Fibroblast of skin of right quadriceps (primary cell): ENCODE results near the gene HOPX.
A peak's percentile ranks its signal among the peaks of the same experiment; 100 is the strongest.
"Not testable (repeated sequence)": the region's sequence is repeated elsewhere in the genome, so short reads cannot be mapped to it uniquely, and the experiment has no call there.

Experiments used
- DNase-seq: peaks from one replicate; pipeline ENCODE4 v3.0.0-alpha.2; 2013

HOPX gene

GRCh38 chr4:56681158-56681852 is at the start of gene HOPX:
TSS of gene HOPX (minus strand) at chr4:56681296. CDS start at chr4:56657816, 23,480 bp downstream.
- DNase-seq = no peak

GRCh38 chr4:56730097-56730496 is 49.0 kb upstream of the HOPX start:
- DNase-seq = no peak

GRCh38 chr4:56728512-56728911 is 47.4 kb upstream of the HOPX start:
- DNase-seq = peak; percentile 93

- no peak for DNase-seq
Measured at GRCh38 chr4:56727150-56727549, 46.1 kb upstream of the HOPX start.

DNA sequence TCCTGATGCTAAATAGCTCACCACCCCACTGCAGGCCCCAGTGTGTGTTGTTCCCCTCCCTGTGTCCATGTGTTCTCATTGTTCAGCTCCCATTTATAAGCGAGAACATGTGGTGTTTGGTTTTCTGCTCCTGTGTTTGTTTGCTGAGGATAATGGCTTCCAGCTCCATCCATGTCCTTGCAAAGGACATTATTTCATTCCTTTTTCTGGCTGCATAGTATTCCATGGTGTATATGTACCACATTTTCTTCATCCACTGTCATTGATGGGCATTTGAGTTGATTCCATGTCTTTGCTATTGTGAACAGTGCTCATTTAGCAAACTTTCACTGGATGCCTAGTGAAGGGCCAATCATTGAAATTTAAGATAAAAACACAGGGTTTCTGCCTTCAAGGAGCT is 45.5 kb upstream of the HOPX start:
- not testable (repeated sequence) for DNase-seq

DNA sequence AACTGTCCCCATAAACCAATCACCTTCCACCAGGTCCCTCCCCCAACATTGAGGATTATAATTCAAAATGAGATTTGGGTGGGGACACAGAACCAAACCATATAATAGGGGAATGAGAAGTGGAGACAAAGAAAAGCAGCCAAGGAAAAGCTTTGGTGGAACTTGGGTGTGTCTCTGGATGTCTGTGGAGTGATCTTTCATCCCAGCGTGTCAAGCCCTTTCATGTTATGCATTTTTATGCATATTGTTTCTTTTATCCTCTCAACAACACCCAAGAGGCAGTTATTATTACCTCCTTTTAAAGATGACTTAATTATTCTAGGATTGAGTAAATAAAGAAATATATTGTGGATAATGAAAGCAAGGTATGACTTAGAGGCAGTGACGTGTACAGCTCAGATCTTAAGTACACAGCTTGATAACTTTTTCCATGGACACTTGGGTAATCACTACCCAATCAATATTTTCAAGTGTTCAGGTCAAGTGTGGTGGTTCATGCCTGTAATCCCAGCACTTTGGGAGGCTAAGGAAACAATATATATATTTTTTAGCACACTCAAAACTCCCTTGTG is 42.6 kb upstream of the HOPX start:
- no peak for DNase-seq

GRCh38 chr4:56723201-56723605 is 42.1 kb upstream of the HOPX start:
- no peak for DNase-seq

DNA sequence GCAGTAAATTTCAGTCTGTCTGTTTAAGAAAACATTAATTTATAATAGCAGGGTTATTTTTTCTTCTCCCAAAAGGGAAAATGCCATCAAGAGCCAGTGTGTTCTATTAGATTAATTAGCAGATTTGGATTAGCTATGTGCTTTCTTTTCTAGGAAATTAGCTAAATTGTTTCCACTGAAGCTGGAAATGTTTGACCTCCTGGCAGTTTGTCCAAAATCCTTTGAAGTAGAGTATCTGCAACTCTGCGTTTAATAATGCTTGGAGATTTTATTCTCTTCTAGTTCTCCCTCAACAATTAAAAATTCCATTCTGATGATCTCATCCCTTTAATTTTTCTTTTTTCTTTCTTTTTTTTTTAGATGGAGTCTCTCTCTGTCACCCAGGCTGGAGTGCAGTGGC is 27.1 kb upstream of the HOPX start:
- DNase-seq = no peak

GRCh38 chr4:56705966-56706365 is 24.9 kb upstream of the HOPX start:
- no peak for DNase-seq

- DNase-seq = no peak
Measured at GRCh38 chr4:56705334-56705733, 24.2 kb upstream of the HOPX start.

GRCh38 chr4:56704089-56704871 is 23.2 kb upstream of the HOPX start:
- no peak for DNase-seq

DNA sequence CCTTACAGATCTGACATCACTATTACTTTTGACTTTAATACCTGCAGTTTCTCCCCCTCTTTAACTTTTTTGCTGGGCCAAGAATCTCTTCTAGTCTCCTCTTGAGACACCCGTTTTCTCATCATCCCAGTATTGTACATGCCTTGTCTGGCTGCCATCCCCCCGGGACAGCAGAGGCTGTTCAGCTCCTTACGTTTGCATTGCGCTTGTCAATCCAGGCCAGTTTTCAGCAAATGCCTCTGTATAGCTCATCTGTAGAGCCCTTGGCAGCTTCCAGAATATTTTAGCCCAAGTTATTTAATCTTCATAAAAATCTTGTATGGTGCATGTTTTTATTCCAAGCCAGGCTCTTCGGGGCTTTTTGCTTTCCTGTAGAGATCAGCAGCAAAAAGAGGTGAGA is 22.3 kb upstream of the HOPX start:
- no peak for DNase-seq

DNA sequence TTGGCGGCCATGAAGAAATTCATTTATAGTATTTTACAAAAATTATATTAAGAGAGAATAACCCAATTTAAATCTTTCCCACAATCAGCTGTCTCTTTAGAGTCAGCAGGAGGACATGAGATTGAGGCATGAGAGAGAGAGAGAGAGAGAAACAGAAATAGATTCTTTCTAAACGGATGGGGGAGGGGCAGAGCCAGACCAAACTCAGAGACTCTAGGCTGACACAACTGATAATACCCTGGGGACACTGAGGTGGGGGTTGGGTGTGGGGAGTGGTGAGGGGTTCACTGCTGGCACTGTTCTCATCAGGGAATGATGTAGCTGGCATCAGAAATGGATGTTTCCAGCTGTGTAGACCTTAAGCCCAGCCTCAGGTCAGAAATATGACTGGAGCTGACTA is 20.5 kb upstream of the HOPX start:
- no peak for DNase-seq

DNA sequence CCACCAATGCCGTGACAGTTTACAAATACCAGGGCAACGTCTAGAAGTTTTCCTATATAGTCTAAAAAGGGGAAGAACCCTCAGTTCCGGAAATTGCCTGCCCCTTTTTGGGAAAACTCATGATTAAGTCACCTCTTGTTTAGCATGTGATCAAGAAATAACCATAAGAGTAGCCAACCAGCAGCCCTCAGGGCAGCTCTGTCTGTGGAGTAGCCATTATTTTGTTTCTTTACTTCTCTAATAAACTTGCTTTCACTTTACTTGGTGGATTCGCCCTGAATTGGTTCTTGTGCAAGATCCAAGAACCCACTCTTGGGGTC is 20.0 kb upstream of the HOPX start:
- DNase-seq = no peak

DNA sequence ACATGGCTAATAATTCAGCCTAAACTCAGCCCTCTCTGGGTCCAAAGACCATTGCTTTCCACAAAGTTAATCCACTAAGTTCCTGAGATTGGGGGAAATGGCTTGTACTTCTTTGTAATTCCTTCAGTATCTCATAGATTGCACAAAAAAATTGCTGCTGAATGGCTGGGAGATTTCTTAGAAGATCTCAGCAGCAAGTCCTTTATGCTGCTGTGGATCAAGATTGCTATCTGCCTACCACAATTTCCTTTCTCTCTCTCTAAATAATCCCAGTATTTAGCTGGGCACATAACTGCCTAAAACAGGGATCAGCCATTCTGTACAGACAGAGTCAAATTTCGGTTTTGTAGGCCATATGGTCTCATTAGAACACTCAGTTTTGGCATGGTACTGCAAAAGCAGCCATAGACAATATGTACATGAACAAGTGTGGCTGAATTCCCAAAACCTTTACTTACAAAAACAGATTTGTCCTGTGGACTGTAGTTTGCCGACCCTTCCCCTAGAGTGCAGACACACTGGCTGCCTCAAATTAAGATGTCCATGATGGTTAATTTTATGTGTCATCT is 18.5 kb upstream of the HOPX start:
- no peak for DNase-seq

GRCh38 chr4:56698329-56698728 is 17.2 kb upstream of the HOPX start:
- peak; percentile 19 for DNase-seq

GRCh38 chr4:56696056-56696455 is 15.0 kb upstream of the HOPX start:
- no peak for DNase-seq

GRCh38 chr4:56693476-56693875 is 12.4 kb upstream of the HOPX start:
- not testable (repeated sequence) for DNase-seq

- no peak for DNase-seq
Measured at GRCh38 chr4:56692576-56692975, 11.5 kb upstream of the HOPX start.

DNA sequence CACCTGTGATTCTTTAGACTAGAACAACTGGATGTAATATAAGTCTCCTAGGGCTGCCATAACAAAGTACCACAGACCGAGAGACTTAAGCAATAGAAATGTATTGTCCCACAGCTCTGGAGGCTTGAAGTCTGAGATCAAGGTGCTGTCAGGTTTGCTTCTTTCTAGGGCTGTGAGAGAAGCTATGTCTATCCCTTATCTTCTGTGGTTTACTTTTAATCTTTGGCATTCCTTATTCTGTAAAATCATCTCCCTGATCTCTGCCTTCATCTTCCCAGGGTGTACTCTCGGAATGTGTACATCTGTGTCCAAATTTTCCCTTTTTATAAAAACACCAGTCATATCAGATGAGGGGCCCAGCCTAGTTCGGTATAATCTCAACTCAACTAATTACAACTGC is 10.3 kb upstream of the HOPX start:
- no peak for DNase-seq

- DNase-seq = no peak
Measured at GRCh38 chr4:56690393-56690792, 9.3 kb upstream of the HOPX start.

GRCh38 chr4:56689201-56689969 is 8.3 kb upstream of the HOPX start:
- DNase-seq = peak; percentile 18

DNA sequence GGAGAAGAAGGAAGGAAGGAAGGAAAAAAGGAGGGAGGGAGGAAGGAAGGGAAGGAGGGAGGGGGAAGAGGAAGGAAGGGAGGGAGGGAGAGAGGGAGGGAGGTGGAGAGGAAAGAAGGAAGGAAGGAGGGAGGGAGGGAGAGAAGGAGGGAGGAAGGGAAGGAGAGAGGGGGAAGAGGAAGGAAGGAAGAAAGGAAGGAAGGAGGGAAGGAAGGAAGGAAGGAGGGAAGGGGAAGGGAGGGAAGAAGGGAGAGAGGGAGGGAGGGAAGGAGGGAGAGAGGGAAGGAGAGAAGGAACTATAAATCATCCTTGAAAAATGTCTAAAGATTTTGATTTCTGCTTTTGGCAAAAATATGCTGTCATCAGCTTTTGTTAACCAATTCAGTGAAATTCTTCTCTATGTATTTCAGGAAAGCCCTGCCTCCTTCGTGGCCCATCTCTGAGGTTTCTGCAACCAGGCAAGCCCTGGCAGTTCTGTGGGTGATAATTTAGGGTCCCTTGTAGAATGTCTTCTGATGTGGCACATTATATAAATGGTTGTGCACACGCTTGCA is 7.1 kb upstream of the HOPX start:
- DNase-seq = no peak
